Measurements from ENCODE around the gene MEGF11. TPM values are rescaled to one million over a fixed set of nuclear protein-coding genes. Genes with fewer than 3 reads are reported as not detected.

MEGF11 gene
- total RNA-seq, 1 donor, result under 0.01 TPM

DNA sequence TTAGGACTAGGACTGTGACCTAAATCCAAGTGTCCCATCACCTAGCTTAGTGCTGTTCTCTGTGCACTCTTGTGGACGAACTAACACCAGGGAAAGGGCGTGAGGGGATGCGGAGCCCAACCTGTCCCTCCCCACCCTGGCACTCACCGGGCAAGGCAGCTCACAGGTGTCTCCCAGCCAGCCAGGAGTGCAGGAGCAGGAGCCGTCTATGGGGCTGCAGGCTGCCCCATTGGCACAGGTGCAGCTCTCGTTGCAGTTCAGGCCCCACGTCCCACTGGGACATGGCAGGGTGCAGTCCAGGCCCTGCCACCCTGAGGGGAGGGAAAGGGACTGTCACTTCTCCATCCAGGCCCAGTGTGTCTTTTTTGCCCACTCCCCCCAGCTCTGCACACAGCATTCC, 324.0 kb downstream of the MEGF11 start:
- DNase-seq (ENCODE audit: low read depth), result no peak
- no peak overlapping the region for H3K4me3 ChIP-seq (ENCODE audit: low read depth, low read length)
- TF ChIP-seq, protein P1, sequence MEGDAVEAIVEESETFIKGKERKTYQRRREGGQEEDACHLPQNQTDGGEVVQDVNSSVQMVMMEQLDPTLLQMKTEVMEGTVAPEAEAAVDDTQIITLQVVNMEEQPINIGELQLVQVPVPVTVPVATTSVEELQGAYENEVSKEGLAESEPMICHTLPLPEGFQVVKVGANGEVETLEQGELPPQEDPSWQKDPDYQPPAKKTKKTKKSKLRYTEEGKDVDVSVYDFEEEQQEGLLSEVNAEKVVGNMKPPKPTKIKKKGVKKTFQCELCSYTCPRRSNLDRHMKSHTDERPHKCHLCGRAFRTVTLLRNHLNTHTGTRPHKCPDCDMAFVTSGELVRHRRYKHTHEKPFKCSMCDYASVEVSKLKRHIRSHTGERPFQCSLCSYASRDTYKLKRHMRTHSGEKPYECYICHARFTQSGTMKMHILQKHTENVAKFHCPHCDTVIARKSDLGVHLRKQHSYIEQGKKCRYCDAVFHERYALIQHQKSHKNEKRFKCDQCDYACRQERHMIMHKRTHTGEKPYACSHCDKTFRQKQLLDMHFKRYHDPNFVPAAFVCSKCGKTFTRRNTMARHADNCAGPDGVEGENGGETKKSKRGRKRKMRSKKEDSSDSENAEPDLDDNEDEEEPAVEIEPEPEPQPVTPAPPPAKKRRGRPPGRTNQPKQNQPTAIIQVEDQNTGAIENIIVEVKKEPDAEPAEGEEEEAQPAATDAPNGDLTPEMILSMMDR (IDR thresholded peaks at IDR 0.05; ENCODE audit: insufficient read depth, low read depth, low read length), result no peak

DNA sequence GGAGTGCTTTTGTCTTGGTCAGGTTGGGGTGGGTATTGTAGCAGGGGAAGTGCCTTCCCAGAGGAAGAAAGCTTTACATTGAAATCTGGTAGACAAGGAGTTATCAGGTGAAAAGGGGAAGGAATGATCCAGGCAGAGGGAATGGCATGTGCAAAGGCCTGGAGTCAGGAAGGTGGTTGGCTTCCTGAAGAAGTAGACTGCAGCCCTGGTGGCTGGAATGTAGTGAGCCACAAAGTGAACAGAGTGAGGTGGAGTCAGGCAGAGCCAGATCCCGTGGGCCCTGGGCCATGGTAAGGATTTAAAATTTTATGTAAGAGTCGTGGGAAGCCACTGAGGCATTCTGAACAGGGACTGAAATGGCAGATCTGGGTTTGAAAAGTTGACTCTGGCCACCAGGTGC, 326.0 kb downstream of the MEGF11 start:
- no peak overlapping the region for H3K4me3 ChIP-seq (ENCODE audit: low read depth, low read length)
- TF ChIP-seq, protein P1 (IDR thresholded peaks at IDR 0.05; ENCODE audit: insufficient read depth, low read depth, low read length), result peak; percentile 34
- DNase-seq (ENCODE audit: low read depth), result no peak

DNA sequence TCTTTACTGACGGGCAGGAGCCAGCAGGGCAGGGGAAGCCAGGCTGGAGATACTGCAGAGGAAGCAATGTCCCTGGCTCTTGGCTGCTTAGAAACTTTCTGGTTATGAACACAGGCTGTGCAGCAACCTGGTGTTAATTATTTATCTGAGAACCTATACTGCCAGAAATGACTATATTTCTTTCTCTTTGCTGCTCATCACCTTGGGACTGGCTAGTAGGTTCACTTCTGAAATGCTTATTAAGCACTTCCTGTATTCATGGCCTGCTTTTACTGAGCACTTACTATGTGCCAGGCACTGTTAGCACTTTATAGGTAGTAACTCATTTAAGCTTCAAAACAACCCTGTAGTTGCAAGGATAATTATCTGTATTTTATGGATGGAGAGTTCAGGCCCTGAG, 326.7 kb downstream of the MEGF11 start:
- no peak for DNase-seq (ENCODE audit: low read depth)
- no peak overlapping the region for H3K4me3 ChIP-seq (ENCODE audit: low read depth, low read length)
- TF ChIP-seq, protein P1 (IDR thresholded peaks at IDR 0.05; ENCODE audit: insufficient read depth, low read depth, low read length), result no peak

DNA sequence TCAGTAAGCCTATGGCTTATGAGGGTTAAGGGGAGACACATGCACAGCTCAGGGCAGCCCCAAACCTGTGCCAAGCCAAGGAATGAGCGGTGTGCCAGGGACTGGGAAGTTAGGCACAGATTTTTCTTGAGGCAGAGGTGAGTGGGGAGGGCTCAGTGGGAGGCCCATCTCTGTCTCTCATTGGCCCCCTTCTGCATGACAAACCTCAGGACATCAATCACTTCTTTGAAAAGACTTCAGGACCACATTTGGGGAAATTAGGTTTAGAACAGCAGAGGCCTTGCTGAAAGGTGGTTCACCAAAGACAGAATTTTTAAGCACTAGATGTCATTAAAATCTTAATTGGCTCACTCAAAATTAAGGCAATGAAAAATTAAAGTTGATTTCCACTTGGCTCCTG, 327.1 kb downstream of the MEGF11 start:
- TF ChIP-seq, protein P1 (IDR thresholded peaks at IDR 0.05; ENCODE audit: insufficient read depth, low read depth, low read length), result no peak
- H3K4me3 ChIP-seq (ENCODE audit: low read depth, low read length), result no peak overlapping the region
- no peak for DNase-seq (ENCODE audit: low read depth)

DNA sequence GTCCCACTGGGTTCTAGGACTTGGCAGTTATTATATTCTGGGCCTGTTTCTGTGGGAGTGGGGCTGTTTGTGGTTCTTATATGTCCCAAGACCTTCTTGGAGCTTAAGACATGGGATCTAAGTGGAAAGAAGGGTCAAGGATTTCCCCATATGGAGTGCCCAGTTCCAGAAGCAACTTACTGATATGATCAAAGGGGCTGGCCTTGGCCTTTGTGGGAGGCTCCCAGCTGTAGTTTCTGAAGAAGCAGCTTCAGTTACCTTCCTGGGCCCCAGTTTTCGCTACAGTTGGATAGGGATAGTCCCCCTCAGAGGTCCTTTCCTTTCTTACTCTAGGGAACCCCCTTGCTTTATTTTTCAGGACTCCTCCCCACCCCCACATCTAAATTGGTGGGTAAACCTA, 328.2 kb downstream of the MEGF11 start:
- DNase-seq (ENCODE audit: low read depth), result no peak
- H3K4me3 ChIP-seq (ENCODE audit: low read depth, low read length), result no peak overlapping the region
- TF ChIP-seq, protein P1 (IDR thresholded peaks at IDR 0.05; ENCODE audit: insufficient read depth, low read depth, low read length), result no peak

DNA sequence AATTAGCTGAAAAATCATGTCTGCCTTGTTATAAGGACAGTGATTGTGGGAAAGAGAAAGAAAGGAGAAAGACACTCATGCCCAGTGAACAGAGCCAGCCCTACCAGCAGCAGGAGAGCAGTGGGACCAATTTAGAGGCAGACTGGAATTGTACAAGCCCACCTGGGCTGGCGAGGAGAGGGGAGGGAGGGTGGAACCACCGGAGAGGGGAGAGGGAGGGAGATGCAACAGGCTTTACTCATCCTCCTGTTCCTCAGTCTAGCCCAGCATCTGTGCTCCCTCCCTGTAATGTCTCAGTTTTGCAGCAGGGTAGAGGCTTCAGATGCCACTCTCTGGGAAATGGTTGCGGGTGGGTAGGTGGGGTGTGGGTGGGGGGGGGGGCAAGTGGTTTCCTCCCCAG, 329.5 kb downstream of the MEGF11 start:
- no peak for DNase-seq (ENCODE audit: low read depth)
- TF ChIP-seq, protein P1 (IDR thresholded peaks at IDR 0.05; ENCODE audit: insufficient read depth, low read depth, low read length), result no peak
- no peak overlapping the region for H3K4me3 ChIP-seq (ENCODE audit: low read depth, low read length)

DNA sequence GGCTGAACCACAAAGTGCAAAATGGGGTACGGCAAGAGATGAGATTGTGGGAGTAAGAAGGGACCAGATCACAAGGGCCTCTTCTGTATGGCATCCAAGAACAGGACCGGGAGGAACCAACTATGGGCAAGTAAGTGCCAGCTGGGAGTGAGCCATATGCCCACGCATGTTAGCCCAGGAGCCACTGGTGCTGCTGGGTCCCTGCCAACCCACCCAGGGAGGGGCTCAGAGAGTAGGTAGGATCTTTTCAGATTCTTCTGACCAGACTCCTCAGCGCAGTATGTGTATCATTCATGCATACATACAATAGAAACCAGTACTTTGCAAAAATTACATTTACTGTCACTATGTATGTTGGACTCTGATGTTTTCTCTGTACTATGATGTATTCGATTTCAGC, 330.3 kb downstream of the MEGF11 start:
- H3K4me3 ChIP-seq (ENCODE audit: low read depth, low read length), result no peak overlapping the region
- TF ChIP-seq, protein P1 (IDR thresholded peaks at IDR 0.05; ENCODE audit: insufficient read depth, low read depth, low read length), result no peak
- no peak for DNase-seq (ENCODE audit: low read depth)

Measured in fibroblast of villous mesenchyme (primary cell).